HG03439 (cell line): ENCODE results near the gene MXRA8.

Experiments
- ATAC-seq: cut with Tn5 transposase; IDR thresholded peaks from one replicate; pipeline ENCODE4 v1.9.1; 2021; ENCODE audit warnings: mild to moderate bottlenecking, moderate library complexity; ENCODE audit not compliant: unreplicated experiment

Gene MXRA8

GRCh38 chr1:1336931-1337792 is 21.2 kb downstream of the MXRA8 start:
- no peak for ATAC-seq

- no peak for ATAC-seq
These were observed 21.9 kb downstream of the MXRA8 start for GRCh38 chr1:1336446-1336845.

GRCh38 chr1:1335792-1336248 is 22.5 kb downstream of the MXRA8 start:
- no peak for ATAC-seq

GRCh38 chr1:1335283-1335682 is 23.1 kb downstream of the MXRA8 start:
- no peak for ATAC-seq

GRCh38 chr1:1334835-1335234 is 23.5 kb downstream of the MXRA8 start:
- ATAC-seq: no peak

- no peak for ATAC-seq
These were observed 24.7 kb downstream of the MXRA8 start for GRCh38 chr1:1333551-1334241.

GRCh38 chr1:1332774-1333480 is 25.4 kb downstream of the MXRA8 start:
- ATAC-seq: no peak

- ATAC-seq: no peak
These were observed 26.2 kb downstream of the MXRA8 start for GRCh38 chr1:1332031-1332755.

GRCh38 chr1:1331068-1331965 is 27.0 kb downstream of the MXRA8 start, which contains the start of gene TAS1R3:
TAS1R3 (plus strand) TSS chr1:1331280; CDS start chr1:1331346, 66 bp downstream.
- no peak for ATAC-seq

GRCh38 chr1:1330366-1331067 is 27.8 kb downstream of the MXRA8 start:
- ATAC-seq: no peak

GRCh38 chr1:1329304-1330210 is 28.8 kb downstream of the MXRA8 start:
- no peak for ATAC-seq

GRCh38 chr1:1328254-1328653 is 30.1 kb downstream of the MXRA8 start:
- ATAC-seq: no peak

- no peak for ATAC-seq
These were observed 31.1 kb downstream of the MXRA8 start for GRCh38 chr1:1327291-1327690.

- no peak for ATAC-seq
These were observed 32.2 kb downstream of the MXRA8 start for GRCh38 chr1:1326075-1326605.

GRCh38 chr1:1325288-1326074 is 32.9 kb downstream of the MXRA8 start:
- no peak for ATAC-seq

GRCh38 chr1:1324524-1325287 is 33.6 kb downstream of the MXRA8 start, which contains the start of the genes CPTP and INTS11:
CPTP (plus strand) TSS chr1:1324802; CDS start chr1:1326911, 2,109 bp downstream.
INTS11 (minus strand) TSS chr1:1324660; CDS start chr1:1324608, 52 bp downstream.
- peak; percentile 62 for ATAC-seq
